ENCODE results near the gene MACF1. TPM values are rescaled to one million over a fixed set of nuclear protein-coding genes. Genes with fewer than 3 reads are reported as not detected.
A peak's percentile ranks its signal among the peaks of the same experiment; 100 is the strongest.
"Not testable (repeated sequence)": the region's sequence is repeated elsewhere in the genome, so short reads cannot be mapped to it uniquely, and the experiment has no call there.

The MACF1 gene
- total RNA-seq, 1 donor from 2014 or later = 322 TPM

GRCh38 chr1:39205102-39205780 lies 746 bp downstream of the MACF1 start:
- no peak for DNase-seq (ENCODE audit: low spot score)
- intact Hi-C loops (cut with DNase I) = no loop called here
- peak; percentile 78 for ATAC-seq

GRCh38 chr1:39205781-39206464 lies 1.4 kb downstream of the MACF1 start:
- intact Hi-C loops (cut with DNase I) = no loop called here
- no peak for ATAC-seq
- DNase-seq (ENCODE audit: low spot score) = no peak

GRCh38 chr1:39208360-39208759 lies 3.9 kb downstream of the MACF1 start:
- DNase-seq (ENCODE audit: low spot score); intact Hi-C loops (cut with DNase I); ATAC-seq: not testable (repeated sequence)

DNA sequence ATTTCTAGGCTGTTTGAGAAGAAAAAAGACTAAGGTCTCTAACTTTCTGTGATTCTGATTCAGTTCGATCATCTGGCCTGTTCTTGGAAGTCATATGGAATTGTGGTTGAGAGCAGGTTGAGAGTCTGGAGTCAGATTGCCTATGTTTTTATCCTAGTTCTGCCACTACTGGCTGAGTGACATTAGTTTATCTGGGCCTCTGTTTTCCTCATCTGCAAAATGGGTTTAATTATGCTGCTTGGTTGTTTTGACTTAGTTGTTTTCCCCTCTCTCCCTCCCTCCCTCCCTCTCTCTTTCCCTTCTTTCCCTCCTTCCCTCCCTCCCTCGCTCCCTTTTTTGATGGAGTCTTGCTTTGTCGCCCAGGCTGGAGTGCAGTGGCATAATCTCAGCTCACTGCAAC lies 6.2 kb downstream of the MACF1 start:
- intact Hi-C loops (cut with DNase I) = no loop called here
- DNase-seq (ENCODE audit: low spot score) = no peak
- ATAC-seq = no peak

- ATAC-seq = no peak
- no peak for DNase-seq (ENCODE audit: low spot score)
- intact Hi-C loops (cut with DNase I) = no loop called here
Measured at GRCh38 chr1:39212499-39212898, 8.0 kb downstream of the MACF1 start.

DNA sequence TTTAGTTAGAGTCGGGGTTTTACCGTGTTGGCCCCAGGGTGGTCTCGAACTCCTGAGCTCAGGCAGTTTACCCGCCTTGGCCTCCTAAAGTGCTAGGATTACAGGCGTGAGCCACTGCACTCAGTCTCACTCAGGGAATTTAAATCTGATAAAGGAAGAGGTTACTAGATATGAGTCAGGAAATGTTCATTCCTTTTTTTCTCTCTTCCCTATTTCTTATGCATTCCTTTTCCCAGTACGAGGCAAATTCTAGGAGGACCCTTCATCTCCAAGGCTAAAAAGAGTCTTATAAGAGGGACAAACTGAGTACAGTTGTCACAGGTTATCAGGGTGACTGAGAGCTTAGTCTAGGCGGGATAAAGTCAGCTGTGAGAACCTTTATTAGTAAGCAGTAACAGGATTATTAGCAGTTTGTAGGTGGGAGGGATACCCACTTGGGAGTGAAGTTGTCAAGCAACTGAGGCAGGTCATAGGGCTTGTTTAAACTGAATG lies 9.1 kb downstream of the MACF1 start:
- ATAC-seq (no peak), DNase-seq (ENCODE audit: low spot score) (no peak)
- intact Hi-C loops (cut with DNase I) = no loop called here

DNA sequence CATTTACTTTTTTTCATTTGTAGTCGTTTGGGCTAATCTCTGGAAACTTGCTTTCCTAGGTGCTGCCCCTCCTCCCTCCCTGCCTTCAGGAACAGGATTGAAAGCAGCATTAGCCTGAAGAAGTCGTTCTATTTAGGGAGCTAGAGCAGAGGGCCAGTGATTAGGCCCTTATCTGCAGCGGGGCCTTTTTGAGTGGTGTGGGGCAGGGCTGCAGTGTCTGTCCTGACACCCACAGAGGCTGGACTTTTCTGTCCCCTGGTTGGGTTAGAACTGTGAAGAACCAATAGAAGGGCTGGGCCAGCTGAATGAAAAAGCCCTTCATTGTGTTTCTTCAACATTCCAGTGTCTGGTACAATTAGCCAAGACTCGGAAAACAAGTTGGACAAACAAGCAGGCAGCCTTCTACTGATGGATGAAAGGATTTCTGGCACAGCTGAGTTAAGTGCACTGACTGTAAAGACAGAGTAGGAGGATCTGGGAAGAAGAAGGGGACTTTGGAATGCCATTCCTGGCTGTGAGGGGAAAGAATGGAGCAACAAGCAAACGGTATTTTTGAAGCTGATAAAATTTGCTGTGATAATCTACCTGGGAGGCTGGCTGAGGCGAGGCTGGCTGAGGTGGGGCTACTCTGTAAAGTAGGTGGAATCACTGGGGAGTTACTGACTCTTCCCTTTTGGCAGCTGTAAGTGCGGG lies 9.7 kb downstream of the MACF1 start:
- ATAC-seq (peak; percentile 75), DNase-seq (ENCODE audit: low spot score) (no peak)
- intact Hi-C loops (cut with DNase I) = no loop called here

DNA sequence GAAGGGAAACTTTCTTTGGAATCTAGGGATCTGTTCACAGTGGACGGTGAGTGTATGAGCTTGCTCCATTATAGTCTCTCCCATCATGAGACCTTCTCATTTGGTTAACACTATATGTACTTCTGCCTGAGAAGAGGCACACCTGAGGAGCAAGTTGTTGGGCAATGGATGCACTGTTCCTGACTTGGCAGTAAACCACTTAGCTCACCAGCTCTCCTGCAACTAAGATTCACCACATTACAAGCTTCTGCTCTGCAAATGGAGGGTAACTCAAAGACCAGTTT lies 10.2 kb downstream of the MACF1 start:
- intact Hi-C loops (cut with DNase I) = no loop called here
- no peak for ATAC-seq

DNA sequence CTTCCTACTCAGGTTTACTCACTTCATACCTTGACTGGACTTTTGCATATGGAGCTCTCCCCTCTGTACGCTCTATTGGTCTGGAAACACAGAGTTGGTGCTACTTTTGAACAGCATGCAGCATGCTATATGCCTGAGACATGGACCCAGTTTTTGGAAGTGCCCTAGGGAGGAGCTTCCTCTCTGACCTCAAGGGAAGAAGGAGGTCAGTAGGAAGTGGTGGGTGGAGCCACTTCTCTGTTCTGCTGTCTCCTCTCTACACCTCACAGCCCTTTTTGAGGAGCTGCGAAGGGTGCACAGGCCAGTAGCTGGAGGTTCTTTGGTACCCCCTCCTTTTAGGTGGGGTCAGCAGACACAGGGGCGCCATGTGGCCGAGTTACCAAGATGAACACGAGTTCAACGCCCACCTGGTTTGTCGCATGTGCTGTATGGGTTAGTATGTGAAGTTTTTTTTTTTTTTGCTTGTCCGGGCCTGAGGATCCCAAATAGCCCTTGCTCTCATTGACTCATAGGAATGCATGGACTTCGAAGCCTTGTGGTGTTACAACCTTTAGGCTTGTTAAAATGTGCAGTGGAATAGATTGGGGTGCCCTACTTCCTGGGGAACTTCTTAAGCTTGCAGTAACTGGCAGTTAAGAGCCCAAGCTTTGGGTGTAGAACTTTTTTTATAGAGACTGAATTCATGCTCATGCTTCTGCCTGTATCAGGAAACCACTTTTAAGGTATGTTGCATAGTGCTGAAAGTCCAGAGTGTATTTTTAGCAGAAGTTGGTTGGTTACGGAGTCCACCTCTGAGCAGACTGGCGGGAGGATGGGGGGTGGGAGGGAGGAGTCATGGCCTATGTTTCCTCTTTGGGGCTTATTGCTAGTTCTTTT lies 10.7 kb downstream of the MACF1 start:
- DNase-seq (ENCODE audit: low spot score) = no peak
- intact Hi-C loops (cut with DNase I) = no loop called here
- peak; percentile 64 for ATAC-seq

More for the DNA sequence above, 10.2 kb downstream of the MACF1 start:
- DNase-seq (ENCODE audit: low spot score) = no peak

DNA sequence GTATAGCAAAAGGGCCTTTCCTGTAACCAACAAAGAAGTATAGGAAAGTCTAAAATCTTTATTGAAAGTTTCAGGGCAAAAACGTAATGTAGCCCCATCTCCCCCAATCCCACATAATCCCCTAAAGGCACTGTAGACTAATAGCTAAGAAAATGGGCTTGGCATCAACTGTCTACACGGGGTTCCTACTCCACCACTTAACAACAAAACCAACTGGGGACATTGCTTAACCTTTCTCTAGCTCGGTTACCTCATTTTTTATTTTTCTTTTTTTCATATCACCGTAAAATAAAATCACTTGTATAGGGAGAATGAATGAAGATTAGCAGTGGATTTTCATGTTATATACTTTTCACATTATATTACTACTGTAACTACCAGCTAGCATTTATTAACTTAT lies 12.3 kb downstream of the MACF1 start:
- intact Hi-C loops (cut with DNase I) = no loop called here
- ATAC-seq = no peak
- no peak for DNase-seq (ENCODE audit: low spot score)

DNA sequence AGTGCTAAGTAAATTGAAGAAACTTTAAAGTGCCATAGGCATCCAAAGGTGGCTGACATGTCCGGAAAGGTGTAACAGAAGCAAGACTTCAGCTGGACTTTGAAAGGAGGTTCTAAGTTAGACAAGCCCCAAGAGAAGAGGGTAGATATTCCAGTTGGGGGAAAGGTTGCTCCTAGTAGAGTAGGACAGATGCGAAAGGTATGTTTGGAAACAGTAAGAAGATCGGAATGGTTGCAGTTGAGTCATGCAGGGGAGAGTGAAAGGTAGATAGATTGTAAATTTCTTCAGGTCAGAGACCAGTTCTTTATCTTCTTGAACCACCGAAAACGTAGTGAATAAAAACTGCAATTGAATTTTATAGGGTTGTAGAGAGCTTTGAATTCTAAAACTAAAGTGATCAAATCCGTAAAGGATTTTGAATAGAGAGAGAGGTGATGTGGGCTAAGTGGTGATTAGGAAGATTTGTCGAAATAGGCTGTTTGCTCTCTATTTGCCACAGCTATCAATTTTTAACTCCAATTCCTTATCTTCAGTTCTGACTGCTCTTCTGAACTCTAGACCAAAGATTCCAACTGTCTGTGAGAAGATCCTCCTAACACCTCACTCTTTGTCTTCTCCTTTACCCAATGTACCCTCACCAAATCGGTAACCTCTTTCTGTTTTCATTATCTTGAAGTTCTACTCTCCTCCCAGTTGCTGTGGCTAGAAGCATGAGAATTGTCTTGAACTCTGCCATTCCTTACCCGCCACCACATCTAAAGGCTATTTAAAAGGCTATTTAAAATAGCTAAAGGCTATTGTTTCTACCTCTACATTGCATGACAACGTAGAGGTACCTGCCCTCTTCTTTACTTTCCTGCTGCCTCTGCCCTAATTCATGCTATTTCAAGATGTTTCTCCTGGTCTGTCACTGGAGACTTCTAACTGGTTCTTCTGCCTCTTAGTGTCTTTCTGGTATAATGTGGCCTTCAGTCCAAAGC lies 16.7 kb downstream of the MACF1 start:
- no peak for DNase-seq (ENCODE audit: low spot score)
- ATAC-seq = no peak
- intact Hi-C loops (cut with DNase I) = no loop called here

- DNase-seq (ENCODE audit: low spot score) (no peak), ATAC-seq (no peak)
- intact Hi-C loops (cut with DNase I) = no loop called here
Measured at GRCh38 chr1:39224295-39224829, 19.9 kb downstream of the MACF1 start.

DNA sequence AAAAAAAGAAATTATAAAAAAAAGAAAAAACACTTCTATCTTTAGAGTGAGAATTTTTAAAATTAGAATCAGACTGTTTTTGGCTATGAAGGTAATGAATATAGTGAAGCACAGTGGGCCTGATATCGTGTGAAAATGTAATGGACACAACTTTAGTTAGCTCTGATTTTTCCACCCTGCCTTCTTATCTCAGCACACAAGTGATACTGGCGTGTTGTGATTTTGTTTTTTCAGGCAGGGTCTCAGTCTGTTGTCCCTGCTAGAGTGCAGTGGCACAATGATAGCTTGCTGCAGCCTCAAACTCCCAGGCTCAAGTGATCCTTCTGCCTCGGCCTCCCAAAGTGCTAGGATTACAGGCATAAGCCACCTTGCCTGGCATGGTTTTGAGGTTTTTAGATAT lies 22.3 kb downstream of the MACF1 start:
- intact Hi-C loops (cut with DNase I) = no loop called here
- DNase-seq (ENCODE audit: low spot score) (no peak), ATAC-seq (no peak)

DNA sequence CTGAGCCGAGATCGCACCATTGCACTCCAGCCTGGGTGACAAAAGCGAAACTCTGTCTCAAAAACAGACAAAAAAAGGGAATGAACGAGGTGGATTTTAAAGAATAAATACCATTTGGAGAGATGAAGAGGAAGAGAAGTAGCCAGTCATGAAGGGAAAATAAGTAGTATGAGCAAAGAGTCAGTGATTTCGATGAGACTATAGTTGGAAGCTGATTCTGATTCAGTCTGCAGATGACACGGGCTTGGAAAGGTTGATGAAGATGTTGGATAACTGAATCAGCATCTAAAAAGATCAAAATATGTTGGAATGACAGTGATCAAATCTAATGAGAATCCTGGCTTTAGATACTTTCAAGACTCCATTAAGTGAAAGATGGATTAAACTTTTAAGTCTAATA lies 23.8 kb downstream of the MACF1 start:
- intact Hi-C loops (cut with DNase I) = no loop called here
- no peak for DNase-seq (ENCODE audit: low spot score)
- ATAC-seq = no peak

GRCh38 chr1:39229504-39229903 lies 25.0 kb downstream of the MACF1 start:
- DNase-seq (ENCODE audit: low spot score) (no peak), ATAC-seq (no peak)
- intact Hi-C loops (cut with DNase I) = no loop called here

DNA sequence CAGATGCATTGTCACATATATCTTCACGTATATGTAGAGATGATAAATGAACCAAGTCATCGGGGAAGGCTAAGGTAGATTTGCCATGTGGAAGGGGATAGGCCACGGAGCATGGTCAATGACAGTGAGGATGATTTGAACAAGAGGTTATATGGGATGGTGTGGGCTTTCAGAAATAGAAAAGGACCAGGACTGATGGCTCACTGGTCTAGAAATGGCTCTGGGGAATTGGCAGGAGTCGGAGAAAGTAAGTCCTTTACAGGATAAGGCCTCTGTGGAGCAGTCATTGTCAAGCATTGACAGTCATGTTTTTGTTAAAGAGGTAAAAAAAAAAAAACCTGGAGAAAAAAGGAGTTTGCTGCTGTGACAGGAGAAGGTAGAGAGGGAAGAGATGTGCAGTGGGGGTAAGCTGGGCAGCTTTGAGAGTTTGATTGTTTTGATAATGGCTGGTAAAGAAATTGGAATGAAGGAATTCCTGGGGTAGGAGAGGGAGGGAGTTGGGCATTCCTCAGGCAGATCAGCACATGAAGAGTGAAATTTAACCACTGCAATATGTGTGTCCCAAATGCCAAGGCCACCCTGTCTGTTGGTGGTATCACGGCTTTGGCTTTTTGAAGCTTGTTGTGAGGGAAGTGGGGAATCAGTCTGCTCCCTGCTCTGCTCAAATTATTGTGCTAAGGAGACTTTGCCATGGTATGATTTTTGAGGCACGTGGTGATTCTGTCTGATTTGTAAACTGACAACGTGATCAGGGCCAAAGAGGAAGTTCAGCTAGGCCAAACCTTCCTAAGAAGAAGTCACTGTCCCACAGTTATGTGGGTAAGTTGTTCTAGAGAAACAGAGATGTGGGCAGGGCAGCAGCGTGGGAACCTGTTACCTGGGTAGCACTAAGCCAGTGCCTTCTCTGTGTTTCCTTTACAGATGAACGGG lies 26.0 kb downstream of the MACF1 start:
- DNase-seq (ENCODE audit: low spot score) (no peak), ATAC-seq (peak; percentile 76)
- intact Hi-C loops (cut with DNase I) = no loop called here

DNA sequence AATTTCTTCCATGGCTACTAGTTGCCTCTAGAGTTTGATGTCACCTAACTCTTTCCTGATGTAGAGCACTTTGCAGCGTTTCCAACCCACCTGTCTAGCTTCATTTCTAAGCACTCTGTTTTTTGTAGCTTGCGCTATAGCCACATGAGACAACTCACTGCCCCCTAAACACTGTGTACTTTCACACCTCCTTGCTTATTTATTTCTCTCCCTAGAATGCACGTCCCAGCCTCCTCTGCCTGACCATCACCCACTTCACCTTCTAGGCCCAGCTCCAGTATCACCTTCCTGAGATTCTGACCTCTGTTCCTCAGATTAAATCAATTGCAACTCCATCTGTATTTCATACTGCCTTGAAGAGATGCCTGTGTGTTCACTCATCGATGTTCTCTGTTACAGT lies 32.5 kb downstream of the MACF1 start:
- intact Hi-C loops (cut with DNase I) = no loop called here
- DNase-seq (ENCODE audit: low spot score) (no peak), ATAC-seq (no peak)

Measured in sciatic nerve (tissue), 2 donors.